Eye (tissue), 1 donor: ENCODE measurements around the gene RBSN.

Experiments used
- DNase-seq: peaks from one replicate; pipeline ENCODE4 v3.0.0-alpha.2; 2015

Gene RBSN

DNA sequence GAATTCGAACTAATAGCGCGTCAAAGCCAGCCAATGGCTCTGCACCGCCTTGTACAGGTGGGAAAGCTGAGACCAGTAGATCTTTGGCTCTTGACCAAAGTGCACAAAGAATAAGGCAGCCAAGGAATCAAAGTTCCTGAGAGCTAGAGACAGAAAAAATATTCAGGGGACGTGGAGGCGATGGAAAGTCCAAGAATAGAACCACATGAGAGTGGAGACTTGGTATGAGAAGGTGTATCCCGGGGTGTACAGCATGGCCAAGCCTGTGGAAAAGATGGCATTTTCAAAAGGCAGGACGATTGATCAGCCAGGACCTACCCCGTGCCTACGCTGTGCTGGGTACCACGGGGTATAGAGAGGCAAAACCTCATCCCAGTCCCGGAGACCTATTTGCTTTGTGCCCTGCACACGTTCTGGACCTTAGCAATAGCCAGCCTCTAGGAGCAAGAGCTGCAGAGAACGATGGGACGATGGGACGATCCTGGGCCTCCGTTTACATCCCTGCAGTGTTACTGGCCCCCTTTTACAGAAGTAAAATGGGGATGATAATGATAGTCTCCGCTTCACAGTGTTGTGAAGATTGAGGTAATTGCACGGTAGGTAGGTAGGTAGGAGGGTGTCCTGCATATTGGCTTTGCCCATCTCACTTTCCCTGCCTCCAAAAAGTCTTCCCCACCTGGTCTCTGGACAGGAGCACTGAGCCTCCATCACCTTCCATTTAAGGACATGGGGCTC is 583 bp upstream of the RBSN start:
- DNase-seq, result no peak

DNA sequence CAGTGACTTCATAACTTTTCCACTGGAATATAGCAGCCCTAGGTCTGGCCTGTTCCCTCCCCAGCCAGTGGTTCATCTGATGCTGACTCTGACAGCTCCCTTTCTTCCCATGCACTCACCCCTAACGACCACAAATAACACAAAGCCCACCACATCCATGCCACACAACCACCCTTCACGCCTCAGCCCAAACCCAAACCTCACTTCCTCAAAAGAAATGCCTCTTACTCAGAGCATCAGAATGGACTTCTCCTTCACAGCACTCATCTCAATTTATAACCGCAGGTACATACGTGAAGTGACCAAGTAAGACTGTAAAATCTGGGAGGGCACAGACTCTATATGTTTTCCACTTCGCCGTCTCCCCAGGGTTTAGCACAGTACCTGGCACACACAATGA is 1.1 kb downstream of the RBSN start:
- peak; percentile 13 for DNase-seq

DNA sequence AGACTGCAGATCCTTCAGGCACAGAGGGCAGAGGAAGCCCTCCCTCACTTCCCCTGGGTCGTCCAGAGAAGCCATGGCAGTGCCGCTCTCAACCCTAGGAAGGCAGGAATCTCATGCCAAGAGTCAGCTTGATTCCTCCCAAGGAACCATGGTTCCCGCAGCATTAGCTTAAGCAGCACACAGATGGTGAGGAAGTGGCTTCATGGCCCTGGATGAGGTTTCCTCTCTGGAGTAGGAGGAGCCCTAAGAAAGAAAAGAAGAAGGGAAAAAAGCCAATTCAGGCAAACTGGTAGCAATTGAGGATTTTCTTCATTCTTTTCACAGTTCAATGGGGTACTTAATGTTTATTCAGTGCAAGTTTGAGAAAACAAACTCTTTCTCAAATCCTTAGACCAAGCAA is 2.9 kb downstream of the RBSN start:
- no peak for DNase-seq

DNA sequence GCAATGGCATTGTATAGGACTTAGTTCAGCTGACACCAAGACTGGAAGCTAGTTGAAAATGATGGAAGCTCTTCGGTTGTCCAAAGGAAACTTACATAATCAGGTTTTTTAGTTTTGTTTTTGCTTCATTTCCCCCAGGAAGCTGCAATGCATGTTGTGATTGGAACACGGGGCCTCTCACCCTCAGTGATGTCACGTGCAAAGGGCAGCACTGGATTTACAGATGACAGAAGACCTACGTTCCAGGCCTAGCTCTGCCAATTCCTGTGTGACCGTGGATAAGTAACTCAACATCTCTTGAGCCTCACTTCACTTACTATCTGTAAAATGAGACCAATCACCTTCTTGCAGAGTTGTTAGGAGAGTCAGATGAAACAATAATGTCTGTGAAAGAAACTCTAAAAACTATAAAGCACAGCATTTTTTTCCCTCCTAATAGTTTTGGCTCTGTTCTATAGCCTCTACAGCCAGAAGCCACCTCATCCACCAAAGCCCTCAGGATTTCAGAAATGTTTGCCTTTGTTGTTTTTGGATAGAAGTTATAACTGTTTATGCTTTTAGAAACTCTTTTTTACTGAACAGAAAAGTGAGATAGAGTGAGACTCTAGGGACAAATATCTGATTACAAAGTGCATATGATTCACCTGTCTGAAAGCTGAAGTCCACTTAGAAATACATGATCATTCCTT is 4.6 kb downstream of the RBSN start:
- no peak for DNase-seq

DNA sequence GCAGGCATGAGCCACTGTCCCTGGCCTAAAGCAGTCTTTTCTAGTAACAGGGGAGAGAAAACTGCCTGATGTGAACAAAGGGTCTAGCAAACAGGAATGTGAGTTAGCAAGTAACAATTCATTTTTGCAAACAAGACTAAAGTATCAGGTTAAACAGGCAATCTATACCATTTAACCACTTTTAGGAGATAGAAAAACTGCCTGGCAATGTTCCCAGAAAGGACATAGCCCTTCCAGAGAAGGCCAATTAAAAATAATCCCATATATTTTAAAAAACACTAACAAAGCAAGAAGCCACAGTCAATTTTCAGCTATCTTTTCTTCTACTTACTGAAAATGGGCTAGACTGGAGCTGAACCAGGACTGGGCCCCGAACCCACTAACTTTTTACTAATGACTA is 6.3 kb downstream of the RBSN start:
- DNase-seq, result no peak

DNA sequence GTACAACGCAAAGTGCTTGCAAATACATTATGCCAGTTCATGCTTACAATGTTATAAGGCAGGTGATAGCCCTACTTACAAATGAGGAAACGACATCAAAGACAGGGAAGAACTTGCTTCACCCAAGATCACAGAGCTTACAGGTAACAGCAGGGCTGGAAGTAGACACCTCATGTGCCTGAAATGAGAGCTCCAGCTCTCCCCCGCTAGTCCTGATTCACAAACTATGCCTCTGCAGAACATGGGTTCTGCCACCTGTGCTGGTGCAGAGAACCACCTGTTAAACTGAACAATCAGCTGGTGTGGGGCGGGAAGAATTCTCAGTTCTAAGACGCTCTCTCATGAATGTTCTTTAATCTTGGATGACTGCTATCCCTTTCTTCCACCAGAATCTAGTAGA is 7.4 kb downstream of the RBSN start:
- no peak for DNase-seq

DNA sequence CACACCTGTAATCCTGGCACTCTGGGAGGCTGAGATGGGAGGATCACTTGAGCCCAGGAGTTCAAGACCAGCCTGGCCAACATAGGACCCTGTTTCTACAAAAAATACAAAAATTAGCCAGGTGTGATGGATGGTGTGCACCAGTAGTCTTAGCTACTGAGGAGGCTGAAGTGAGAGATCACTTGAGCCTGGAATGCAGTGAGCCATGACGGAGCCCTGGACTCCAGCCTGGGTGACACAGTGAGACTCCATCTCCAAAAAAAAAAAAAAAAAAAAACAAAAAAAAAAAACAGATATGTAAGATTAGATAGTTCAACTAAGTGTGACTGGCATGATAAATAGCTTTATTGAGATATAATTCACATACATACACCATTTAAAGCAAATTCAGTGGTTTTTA is 9.7 kb downstream of the RBSN start:
- no peak for DNase-seq

DNA sequence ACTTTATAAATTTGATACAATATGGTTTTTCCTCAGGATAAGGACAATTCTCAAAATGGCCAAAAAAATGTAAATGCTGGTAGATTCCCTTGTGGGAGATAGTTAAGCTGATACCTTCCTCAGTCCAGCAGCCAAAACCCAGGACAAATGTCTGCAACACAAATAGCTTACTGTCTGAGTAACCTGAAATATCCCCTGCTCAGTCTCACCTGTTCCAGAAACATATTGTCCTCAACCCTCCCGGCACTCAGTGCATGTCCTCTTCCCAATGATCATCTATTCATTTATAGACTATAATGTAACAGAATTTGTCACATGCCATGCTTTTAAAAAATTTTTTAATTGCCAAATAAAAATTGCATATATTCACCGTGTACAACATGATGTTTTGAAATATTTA is 12.2 kb downstream of the RBSN start:
- no peak for DNase-seq

DNA sequence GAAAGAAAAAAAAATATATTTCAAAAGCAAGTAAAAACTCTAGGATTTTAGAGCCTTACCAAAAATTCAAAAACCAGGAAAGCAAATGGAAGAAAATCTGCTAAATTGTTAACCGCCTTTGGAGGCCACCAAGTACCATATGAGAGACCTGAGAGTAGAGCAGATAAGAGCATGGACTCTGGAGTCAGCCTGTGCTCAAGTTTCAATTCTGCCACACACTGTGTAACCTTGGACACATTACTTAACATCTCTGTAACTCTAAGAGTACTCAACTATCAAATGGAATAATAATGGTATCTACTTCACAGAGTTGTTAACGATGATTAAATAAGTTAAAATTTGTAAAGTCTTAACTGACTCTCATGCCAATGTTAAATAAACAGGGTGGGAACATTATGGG is 12.7 kb downstream of the RBSN start:
- DNase-seq, result no peak

DNA sequence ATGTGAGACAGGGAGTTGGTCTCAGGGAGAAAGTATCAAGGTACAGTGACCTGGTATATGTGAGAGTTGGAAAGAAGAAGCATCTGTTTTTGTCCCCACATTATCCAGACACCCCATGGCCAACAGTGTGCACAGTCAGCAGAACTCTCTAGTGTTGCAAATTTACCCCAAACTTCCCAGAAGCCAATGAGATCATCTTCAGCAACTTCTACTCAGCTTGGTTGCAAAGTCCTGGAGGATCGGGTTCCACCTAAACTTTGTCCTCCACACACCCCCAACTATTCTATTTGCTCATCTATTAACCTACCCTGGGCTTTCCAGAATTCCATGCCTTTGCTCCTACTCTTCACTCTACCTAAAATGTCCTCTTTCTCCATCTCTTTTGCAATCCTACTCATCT is 15.7 kb downstream of the RBSN start:
- DNase-seq, result no peak

DNA sequence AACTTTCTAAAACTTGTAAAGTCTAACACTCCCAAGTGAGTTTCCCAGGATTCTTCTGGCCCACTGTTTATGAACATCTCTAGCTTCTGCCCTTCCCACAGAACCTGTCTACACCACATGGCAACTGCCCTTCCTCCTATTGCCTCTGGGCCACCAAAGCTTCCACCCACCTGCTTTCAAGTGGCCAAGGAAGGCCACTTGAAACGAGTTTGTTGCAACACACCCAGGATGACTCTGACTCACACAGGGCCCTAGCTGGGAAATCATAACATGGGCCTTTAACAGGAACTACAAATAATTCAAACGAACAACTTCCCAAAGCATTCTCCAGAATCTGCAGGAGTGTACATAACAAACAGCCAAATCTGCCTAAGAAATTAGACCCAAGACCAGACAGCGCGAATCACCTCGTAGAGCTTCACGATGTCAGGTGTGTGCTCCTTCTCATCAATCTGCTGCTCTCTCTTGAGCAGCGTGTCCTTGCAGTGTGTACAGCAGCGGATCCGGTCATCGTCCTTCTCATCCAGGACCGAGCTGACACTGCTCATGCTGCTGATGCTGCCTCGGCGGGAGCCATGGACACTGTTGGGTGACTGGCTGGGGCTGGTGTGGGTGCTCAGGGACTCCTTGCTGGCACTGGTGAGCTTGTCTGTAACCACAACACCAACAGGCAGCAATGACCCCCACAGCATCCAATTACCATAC is 16.8 kb downstream of the RBSN start:
- no peak for DNase-seq

DNA sequence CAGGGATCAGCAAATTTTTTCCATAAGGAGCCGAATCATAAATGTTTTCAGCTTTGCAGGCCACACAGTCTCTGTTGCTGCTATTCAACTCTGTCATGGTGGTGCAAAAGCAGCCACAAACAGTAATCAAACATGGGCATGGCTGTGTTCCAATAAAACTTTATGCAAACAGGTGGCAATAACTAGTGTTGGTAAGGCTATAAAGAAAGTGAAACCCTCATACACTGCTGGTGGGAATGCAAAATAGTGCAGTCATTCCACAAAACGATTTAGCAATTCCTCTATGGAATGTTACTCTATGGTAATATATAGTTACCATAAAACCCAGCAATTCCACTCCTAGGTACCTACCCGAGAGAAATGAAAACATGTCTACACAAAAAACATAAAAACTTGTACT is 19.9 kb downstream of the RBSN start:
- DNase-seq, result no peak

DNA sequence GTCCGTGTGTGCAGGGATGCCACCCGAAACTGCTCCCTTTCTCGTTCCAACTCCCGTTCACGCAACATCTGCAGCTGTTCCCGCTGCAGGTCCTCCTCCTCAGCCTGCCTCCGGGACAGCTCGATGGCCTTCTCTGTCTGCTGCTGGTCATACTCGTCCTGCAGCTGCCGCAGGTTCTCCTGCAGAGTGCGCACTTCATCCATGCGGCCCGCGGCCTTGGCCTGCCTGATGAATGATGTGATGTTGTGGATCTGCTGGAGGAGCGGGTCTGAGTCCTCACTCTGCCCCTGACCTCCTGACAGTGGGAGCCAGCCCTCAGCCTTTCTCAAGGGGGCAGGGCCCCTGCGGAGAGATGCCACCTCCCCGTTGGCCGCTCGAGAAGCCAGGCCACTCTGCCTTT is 24.4 kb downstream of the RBSN start:
- no peak for DNase-seq

DNA sequence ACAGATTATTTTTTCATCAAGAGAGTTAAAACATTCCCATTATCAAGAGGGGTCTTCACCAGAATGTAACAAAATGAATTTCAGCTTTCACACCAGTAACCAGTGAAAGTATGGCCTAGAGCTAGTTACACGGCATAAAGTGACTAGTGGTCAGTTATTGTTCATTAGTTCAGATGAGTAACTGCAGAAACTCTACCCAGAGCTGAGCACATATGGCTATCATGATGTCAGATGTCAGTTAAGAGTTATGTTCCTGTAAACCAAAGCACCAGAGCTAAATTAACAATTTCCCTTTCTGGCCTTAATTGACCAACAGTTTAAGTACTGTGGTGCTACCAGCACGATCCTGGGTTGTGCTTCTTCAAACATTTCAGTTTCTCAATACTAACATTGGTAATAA is 27.2 kb downstream of the RBSN start:
- DNase-seq, result no peak

DNA sequence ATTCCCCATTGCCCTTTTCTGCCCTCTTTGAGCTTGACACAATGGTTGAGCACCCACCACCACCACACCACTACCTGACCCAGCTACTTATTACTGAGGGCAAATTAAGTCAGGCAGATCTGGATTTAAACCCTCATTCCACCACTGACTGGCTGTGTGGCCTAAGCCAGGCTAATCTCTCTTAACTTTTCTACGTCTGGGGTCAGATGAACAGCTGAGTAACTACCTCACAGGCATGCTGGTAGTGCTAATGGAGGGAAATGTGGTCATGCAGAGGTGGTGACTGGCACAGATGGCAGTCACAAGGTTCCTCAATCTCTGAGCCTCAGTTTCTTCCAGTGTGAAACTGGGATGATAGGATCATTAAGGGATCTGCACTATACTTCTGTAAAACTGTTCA is 29.5 kb downstream of the RBSN start:
- DNase-seq, result no peak

DNA sequence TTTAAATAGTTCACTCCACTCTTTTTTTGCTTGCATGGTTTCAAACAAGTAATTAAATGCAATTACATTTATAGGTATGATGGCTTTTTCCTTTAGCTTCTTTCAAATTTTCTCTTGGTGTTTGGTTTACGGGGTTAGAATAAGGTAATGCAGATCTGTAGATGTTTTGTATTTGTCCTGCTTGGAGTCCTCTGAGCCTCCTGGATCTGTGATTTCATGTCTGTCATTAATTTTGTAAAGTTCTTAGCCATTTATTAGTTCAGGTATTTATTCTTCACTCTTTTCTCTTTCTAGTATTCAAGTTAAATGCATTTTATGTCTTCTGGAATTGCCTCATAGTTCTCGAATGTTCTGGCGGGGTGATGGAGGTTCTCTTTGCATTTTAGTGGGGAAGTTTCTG is 32.5 kb downstream of the RBSN start:
- no peak for DNase-seq

DNA sequence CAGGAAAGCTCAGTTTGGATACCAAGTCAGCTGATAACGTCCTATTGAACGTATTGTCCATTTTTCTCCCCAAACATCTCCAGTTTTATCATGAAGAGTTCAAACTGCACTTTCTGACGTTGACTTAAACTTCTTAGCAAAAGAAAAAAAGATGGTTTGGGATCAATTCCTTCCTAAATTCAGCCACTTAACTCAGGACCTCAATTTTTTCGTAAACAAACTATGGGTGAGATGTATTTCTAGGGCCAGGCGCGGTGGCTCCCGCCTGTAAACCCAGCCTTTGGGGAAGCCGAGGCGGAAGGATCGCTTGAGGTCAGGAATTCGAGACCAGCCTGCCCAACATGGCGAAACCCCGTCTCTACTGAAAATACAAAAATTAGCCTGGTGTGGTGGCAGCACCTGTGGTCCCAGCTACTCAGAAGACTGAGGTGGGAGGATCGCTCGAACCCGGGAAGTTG is 33.4 kb downstream of the RBSN start:
- DNase-seq, result no peak

DNA sequence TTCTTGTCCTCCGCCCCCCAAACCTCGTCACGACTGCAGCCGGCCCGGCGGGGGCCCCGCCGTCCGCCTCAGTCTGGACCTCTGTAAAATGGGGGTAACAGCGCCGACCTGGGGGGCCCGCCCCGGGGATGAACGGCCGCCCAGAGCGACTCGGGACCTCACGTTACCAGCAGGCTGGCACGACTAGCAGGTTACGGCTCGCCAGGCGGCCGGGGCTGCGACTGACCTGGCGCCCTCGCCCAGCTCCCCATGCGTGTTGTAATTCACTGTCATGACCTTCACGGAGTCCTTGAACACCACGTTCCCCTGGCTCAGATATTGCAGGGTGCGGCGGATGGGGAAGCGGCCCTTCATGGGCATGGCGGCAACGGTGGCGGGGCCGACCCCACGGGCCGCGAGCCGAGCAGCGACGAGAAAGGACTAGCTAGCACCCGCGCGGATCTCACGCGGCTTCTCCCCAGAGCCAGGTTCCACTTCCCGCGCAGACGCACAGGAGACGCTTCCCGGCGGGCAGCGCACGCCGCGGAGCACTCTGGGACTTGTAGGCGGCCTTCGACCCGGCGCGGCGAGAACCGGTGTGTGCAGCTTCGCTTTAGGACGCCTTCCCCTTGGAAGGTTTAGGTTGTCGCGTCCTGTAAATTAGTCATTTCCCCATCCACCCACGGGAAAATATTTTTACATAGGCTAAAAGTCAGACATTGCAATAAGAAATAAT is 34.0 kb downstream of the RBSN start, which contains the start of gene MRPS25:
Gene MRPS25 (minus strand): TSS at position 481 of the 715 bp plus-strand sequence. CDS start 121 bp downstream, at position 360.
- DNase-seq, result peak; percentile 96

DNA sequence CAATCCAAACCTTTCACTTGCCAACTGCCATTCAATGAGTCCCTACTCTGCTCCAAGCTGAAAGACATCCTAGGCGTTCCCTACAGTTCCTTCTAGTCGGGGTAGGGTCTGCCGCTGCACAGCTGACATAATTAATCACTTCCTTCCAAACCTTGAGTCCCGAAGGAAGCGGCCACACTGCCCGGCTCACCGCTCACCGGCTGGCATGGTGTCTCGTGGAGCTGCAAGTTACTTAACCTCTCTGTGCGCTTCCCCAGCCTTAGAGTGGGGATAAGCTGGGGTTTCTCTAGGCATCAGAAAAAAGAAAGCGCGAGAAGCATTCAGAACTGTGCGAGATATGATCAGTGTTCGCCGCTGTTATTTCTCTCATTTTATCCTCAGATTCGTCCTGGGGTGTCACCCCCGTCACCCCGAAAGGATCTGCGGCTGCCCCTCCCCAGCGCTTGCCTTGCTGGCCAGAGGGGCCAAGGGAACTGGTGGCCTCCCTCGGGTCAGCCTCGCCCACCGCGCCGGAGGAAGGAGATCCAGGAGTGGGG is 34.6 kb downstream of the RBSN start:
- peak; percentile 52 for DNase-seq

DNA sequence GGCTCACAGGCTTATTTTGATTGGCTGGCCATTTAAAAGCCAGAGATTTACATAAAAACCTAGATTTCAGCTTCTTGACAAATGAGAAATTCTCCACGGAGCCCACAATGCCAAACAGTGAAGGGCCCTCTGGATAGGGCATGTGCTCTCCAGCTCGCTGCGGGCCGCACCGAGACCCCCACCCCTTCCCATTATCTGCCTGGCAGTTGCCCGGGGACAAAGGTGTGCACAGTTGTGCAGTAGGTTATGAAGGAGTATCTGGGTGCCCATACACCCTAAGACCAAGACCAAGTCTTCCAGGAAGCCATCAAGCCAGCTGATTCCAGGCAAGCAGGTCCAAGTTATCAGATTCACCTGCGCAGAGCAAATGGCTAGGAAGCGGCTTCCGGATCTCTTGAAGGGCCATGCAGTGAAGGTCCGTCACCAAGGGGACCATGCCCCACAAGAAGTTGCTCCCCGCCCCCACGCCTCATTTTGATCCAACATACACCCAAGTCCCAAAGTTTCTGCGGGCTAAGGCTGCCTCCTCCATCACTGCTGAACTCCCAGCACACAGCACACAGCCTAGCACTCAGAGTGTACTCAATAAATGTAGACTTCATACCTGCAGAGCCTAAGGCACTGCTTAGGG is 35.2 kb downstream of the RBSN start:
- no peak for DNase-seq

DNA sequence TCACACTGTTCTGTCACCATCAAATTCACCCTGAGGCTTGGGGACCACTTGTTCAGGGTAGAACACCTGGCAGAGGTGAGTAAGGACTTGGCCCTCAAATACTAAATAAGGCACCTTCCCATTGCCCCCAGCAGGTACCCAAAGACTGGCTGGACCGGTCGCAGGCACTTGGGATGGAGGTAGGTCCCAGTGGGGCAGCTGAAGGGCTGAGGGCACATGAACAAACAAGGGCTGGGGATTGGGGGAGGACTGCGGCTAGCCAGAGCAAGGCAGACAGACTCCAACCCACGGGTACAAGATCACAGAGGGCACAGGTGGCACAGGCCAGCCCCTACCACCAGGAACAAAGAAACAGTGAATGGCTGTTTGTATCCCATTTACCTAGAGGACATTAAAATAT is 35.7 kb downstream of the RBSN start:
- DNase-seq, result no peak

DNA sequence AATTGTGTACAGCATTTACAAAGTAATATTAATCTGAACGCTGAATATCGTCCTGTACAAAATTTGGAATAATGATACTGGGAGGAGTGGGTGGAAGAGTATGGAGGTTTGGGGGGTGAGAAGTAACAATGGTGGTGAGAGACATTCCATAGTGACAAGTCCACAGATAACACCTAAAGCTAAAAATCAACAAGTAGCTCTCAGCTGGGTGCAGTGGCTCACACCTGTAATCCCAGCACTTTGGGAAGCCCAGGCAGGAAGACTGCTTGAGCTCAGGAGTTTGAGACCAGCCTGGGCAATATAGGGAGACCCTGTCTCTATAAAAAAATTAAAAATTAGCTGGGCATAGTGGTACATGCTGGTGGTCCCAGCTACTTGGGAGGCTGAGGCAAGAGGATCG is 38.9 kb downstream of the RBSN start:
- DNase-seq, result no peak
